NCI-H748 (cell line): ENCODE results near the gene SORCS2.

Experiments used
- DNase-seq: peaks from one replicate; lab custom pipeline; 2025; ENCODE audit not compliant: unreplicated experiment; lab: John Stamatoyannopoulos, UW

The SORCS2 gene

GRCh38 chr4:7322166-7322991 is 130.0 kb downstream of the SORCS2 start:
- no peak for DNase-seq

GRCh38 chr4:7323461-7323871 is 131.1 kb downstream of the SORCS2 start:
- DNase-seq, result no peak

- peak; percentile 96 for DNase-seq
Measured at GRCh38 chr4:7323872-7324650, 131.7 kb downstream of the SORCS2 start.

GRCh38 chr4:7324651-7325121 is 132.3 kb downstream of the SORCS2 start:
- peak; percentile 92 for DNase-seq

DNA sequence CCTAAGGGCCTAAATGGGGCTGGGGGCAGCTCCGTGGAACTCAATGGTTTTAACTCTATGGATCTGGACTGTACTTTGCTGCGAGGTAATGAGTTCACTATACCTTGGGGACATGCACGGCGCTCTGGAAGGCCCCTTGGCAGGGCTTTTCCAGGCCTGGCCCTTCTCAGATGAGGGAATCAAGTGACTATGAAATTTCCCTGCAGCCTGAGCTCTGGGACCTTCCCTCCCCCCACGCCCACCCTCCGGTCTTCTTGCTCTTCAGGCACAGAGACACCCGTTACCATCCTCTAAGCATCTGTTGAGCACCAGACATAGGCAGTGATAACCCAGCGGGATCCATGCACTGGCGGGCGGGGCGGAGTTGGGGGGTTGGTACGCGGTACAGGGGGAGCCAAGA is 133.2 kb downstream of the SORCS2 start:
- DNase-seq, result peak; percentile 7

DNA sequence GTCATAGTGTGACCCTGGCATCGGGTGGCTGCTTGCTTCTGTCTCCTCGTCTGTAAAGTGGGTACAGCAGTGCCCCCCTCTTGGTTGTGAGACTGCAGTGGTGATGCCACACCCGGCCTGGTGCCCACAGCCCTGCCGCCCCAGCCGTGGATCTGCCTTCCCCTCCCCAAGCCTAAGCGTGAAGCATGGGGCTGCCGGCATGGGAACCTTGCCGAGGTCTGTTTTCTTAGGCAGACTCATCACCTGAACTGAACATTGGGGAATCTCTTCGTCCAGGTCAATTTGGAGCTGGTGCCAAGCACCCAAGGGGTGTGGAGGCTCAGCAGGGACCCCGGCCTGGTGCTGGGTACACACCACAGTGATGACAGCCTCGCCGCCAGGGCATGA is 134.0 kb downstream of the SORCS2 start:
- DNase-seq, result no peak

GRCh38 chr4:7326693-7327340 is 134.5 kb downstream of the SORCS2 start:
- no peak for DNase-seq

DNA sequence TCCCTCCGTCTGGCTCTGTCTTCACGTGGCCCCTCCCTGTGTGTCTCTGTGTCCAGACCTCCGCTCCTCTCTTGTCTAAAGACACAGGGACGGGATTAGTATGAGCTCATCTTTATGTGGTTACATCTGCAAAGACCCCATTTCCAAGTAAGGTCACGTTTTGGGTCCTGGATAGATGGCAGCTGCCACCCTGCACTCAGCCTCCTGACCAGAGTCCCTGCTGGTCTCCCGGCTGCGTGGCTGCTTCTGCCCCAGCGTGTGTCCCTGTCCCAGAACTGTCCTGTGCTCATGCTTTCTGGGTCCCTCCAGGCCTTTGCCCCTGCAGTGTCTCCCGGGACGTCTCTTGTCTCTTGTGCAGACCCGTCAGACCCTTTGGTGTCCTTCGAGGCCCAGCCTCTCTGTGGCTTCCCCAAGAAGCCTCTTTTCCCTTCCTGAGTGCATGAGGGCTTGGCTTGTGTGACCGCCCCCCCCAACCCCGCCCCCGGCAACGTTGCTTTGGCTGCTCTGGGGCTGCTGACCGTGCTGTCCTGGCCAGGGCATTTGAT is 135.1 kb downstream of the SORCS2 start:
- DNase-seq, result no peak

DNA sequence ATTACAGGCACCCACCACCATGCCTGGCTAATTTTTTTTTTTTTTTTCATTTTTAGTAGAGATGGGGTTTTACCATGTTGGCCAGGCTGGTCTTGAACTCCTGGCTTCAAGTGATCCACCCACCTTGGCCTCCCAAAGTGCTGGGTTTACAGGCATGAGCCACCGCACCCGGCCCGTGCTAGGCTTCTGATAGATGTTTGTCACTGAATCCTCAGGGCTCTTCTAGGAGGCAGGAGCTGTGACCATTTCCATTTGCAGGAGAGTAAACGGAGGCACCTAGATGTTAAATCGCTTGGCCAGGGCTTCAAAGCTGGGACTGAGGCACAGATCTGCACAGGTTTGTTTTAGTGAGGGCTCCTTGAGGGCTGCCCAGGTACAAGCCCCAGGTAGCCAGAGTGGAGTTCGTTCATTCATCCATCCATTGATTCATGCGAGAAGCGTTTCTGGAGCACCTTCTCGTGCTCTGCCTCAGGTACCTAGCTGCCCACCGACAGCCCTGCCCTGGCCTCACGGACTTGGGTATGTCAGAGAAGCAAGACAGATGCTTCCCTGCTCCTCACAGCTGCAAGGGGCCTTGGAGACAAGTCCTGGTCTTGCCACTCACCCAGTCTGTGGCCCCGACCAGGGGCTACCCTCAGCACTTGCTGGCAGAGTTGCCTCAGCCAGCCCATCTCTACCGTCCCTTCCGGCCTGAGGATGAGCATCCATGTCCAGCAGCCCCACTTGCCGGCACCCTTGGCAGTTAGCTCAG is 136.0 kb downstream of the SORCS2 start:
- no peak for DNase-seq

DNA sequence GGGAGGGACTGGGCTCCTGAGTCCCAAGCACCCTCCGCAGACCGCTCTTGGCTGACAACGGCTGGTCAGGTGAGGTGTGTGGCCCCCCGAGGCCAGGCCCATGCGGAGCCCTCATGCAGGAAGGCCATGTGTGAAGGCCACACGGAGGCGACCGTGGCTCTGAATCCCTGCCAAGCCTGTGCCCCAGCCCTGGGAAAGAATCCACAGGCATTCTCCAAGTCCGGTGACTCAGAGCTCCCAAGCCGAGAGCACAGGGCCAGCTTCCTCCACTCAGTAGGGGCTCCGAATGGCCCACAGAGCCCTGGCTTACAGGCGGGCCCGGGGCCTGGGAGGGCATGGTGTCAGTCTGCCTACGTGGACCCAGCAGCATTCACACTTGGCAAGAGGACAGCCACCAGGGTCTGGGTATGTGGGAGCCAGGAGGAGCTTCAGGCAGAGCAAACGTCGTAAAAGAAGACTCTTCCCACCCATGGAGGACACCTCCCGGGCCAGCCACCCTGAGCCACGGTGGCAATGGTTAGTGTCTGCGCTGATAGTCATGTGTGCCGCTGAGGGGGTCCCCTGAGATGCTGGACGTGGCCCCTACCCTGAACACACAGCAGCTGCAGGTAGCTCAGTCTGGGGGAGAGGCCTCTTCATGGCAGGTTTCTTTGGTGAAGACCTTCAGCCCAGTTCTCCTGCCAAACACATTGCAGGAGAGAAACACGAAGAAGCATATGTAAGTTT is 136.7 kb downstream of the SORCS2 start:
- no peak for DNase-seq

DNA sequence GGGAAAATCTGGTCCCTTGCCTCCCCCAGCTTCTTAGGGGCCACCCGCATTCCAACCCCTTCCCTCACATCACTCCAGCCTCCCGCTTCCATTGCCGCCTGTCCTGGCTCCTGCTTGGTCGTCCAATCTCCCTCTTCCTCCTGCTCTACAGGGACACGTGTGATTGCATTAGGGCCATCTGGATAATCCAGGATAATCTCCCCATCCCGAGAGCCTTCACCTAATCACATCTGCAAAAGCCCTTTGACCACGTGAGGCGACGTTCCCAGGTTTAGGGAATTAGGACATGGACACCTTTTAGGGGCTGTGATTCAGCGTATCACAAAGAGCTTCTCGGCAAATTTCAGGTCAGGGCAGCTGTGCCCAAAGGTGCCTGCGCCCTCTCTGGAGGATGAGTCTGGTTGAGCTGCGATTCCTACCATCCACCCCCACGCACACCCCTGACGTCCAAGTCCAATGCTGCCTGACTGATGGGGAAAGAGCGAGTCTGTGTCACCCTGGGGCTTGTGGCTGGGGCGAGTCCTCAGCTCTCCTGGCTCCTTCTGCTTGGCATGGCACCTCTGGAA is 137.8 kb downstream of the SORCS2 start:
- DNase-seq, result no peak

DNA sequence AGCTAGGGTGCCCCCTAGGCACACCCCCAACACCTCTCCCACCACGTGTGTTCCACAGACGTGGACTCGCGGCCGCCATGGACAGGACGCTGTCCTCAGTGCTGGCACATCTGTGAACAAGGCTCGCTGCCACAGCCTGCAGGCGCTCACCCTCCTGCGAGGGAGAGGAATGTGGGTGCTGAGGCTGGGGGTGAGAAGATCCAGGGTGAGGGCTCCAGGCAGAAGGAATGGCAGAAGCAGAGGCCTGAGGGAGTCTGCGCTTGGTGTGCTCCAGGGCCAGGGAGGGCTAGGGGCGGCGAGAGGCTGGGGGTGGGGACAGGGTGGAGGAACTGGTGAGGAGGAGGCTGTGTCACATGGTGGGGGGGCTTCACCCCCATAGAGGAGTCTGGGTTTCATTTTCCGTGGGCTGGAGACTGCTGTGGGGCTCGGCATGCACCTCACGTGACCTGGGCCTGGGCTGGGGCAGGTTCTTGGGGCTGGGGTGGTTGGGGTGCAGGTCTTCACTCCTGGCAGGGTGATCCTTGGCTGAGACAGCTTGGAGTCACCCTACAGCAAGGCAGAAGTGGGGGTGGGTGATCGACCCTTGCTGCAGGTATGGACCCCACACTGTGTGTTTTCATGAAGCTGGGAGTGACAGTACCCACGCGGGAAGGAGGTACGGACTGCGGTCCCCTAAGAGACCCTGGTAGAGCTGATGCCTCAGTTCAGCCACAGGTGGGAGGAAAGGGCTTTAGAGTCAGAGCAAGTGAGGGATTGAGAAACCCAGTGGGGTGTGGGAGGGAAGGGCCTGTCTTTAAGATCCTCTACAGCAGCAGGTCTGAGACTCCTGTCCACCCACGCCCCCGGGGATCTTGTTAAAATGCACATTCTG is 138.7 kb downstream of the SORCS2 start:
- no peak for DNase-seq

DNA sequence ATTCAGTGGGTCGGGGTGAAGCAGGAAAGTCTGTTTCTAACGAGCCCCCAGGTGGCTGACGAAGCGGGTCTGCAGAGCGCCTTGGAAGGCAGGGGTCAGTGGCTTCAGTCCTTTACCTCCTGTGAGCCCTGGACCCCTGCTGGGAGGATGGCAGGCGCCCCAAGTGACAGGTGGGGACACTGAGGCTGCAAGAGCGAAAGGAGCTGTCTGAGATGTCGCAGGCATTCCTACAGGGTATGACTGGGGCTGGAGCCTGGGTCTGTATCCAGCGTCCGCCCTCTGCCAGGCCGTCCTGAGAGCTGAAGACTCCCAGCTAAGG is 139.3 kb downstream of the SORCS2 start:
- DNase-seq, result no peak

DNA sequence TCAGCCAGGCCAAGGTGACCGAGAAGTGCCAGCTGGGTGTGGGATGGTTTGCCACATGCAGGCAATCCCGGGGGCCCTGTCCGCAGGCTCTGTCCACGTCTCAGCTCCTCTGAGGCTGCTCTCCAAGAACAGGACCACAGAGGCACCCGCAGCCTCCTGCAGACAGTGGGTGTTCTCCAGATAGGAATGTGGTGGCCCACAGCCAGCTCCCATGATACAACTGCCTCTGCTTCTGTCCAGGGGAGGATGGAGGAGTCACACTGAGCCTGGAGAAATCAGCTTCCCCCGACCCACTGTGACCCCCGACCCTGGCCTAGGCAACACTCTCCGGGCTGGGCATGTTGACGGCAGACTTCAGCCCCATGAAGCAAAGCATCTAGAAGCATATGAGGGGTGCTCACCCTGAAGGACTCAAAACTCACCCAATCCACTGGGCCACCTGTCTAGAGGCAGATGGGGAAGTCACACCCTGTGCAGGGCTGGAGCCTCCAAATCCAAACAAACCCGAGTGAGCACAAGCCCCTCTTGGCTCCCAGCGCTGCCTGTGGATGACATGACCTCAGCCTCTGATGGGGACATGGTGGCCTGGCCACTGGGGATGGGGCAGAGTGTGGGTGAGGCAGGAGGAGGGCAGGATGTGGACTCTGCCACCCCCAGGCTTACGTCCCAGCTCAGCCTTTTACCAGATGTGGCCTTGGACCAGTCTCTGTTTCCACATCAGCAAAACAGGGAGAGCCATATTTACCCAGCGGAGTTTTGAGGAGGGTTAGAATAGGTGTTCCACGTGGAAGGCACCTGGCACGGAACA is 140.1 kb downstream of the SORCS2 start:
- peak; percentile 7 for DNase-seq

- DNase-seq, result no peak
Measured at GRCh38 chr4:7333024-7333780, 140.9 kb downstream of the SORCS2 start.

DNA sequence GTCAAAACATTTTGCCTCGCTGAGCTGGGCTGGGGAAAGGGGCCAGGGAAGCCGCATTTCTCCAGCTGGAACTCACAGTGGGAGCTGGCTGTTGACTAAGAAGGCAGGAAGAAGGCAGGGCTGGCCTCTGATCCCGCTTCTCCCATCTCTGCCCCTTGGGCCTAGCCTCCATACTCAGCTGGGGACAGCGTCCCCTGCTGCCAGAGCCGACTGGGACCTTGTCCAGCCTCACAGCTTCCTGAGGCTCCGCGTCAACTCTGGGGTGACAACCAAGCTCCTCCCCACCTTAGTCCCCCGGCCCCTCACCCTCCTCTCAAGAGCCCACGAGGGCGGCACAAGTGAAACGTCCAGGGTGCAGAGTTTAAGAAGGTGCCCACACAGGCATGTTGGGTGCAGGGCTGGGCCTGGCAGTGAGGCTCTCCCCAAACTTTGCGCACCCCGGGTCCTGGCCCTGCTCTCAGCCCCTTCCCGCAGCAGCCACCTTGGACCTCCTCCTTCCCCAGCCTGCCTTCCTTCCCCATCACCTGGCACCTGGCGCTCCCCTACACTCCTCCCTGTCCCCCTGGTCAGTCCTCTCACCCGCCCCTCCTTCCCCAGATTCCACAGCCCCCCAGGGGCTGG is 141.6 kb downstream of the SORCS2 start:
- DNase-seq, result no peak
